SK-N-SH treated with all-trans-retinoic acid at 6 μM for 48 hours (cell line): ENCODE measurements around the gene CDH8.

ENCODE experiments used
- SNAI2 ChIP-seq: fragments of 250-450 bp; sonication (Bioruptor Pico); IDR thresholded peaks from 2 replicates; pipeline ENCODE4 v1.5.0; 2020; ENCODE audit warnings: mild to moderate bottlenecking, moderate library complexity
- TOX ChIP-seq: fragments of 250-450 bp; sonication (Bioruptor Pico); IDR thresholded peaks from 2 replicates; pipeline ENCODE4 v1.8.0; 2021; ENCODE audit warnings: mild to moderate bottlenecking, moderate library complexity, borderline replicate concordance
- ZFP30 ChIP-seq: fragments of 450-650 bp; formaldehyde crosslinking; IDR thresholded peaks from 2 replicates; pipeline ENCODE4 v1.5.0; 2022; ENCODE audit warnings: mild to moderate bottlenecking, moderate library complexity

DNA sequence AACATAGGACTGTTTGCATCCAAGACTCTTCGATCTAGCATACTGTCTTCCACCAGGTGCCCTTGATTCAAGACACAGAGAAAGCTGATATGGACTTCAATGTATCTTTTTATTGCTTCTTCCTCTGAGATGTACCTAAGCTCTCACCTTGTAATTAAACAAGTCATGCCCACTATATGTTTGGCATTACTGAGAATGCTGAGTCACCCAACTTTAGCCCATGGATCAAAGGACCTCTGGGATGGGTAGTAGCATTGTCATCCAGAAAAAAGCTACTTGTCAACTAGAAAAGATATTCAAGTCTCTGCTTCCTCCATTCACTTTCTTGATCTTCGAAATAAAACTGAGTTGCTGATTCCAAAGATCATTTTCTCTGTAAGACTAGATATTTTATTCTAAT, 37.8 kb downstream of the CDH8 start:
- TF ChIP-seq TOX (CRISPR knock-in tag) (no peak), ZFP30 (CRISPR knock-in tag) (no peak), SNAI2 (CRISPR knock-in tag) (no peak)
